ENCODE results near the gene GORASP2. TPM values are rescaled to one million over a fixed set of nuclear protein-coding genes. Genes with fewer than 3 reads are reported as not detected.

GORASP2 gene
- total RNA-seq, 1 experiment from 2014 or later = 67.3 TPM

DNA sequence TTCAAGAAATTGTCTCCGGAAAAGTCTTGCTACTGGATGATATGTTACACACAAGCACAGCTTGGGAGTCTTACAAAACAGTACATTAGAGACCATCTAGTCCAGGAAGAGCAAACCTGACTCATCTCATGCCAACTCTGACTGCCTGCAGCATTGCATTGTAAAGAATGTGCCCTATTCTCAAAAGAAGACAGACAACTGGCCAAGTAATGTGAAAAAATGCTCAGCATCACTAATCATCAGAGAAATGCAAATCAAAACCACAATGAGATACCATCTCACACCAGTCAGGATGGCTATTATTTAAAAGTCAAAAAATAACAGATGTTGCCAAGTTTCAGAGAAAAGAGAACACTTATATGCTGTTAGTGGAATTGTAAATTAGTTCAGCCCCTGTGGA lies 42.7 kb upstream of the GORASP2 start:
- ATAC-seq = peak; percentile 42
- Histone ChIP-seq H2AFZ (ENCODE audit: low read length) (no peak overlapping the region), H3K9me3 (ENCODE audit: low read length) (no peaks in the 10 kb centered on the region), H3K4me1 (ENCODE audit: insufficient read depth, low read length) (no peaks in the 10 kb centered on the region), H3F3A (ENCODE audit: low read length, unreplicated experiment) (no peaks in the 10 kb centered on the region), H3K9ac (ENCODE audit: low read length) (no peak overlapping the region), H3K27ac (ENCODE audit: low read length) (no peak overlapping the region), H3K4me2 (ENCODE audit: low read length) (no peak overlapping the region), H3K27me3 (ENCODE audit: low read length) (no peaks in the 10 kb centered on the region), H4K20me1 (ENCODE audit: low read length) (no peaks in the 10 kb centered on the region), H3K36me3 (ENCODE audit: low read depth, low read length) (no peaks in the 10 kb centered on the region), H3K9me2 (replicated peaks; ENCODE audit: low read length) (no peaks in the 10 kb centered on the region), H3K79me2 (ENCODE audit: low read length) (no peaks in the 10 kb centered on the region), H3K4me3 (ENCODE audit: low read length) (no peak overlapping the region)
- BruUV-seq (replicated peaks) = no TSS peak
- TF ChIP-seq EZH2phosphoT487 (IDR thresholded peaks at IDR 0.05; ENCODE audit: borderline replicate concordance, low read length) = no peak
- TF ChIP-seq EZH2 (IDR thresholded peaks at IDR 0.05; ENCODE audit: low read length, unreplicated experiment) = no peak
- peak; percentile 59 for DNase-seq
- ChIA-PET CTCF (no interaction called here), POLR2A (ENCODE audit: unreplicated experiment) (no interaction called here)
- intact Hi-C loops (cut with micrococcal nuclease) = no loop called here

DNA sequence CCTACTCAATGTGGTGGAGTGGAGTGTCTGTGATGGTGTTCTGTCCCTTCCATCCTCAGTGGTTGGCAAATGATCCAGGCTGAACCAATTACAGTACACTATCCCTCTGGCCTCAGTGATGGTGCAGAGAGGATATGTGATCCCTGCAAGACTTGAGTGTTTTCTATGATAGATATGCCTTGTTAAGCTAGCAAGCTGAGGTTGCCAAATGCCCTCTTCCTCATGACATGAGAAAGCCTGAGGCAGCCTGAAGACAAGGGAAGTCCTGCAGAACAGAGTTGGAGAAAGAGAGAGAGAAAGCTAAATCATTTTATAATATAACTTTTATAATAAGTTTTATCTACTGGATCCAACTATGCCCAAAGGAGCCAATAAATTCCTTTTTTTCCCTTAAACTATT lies 41.6 kb upstream of the GORASP2 start:
- H4K20me1 ChIP-seq (ENCODE audit: low read length) = no peaks in the 10 kb centered on the region
- DNase-seq = no peak
- no peaks in the 10 kb centered on the region for H3K9me2 ChIP-seq (replicated peaks; ENCODE audit: low read length)
- no peaks in the 10 kb centered on the region for H3K27me3 ChIP-seq (ENCODE audit: low read length)
- POLR2A ChIA-PET (ENCODE audit: unreplicated experiment) = no interaction called here
- no peak overlapping the region for H3K9ac ChIP-seq (ENCODE audit: low read length)
- CTCF ChIA-PET = no interaction called here
- no peak overlapping the region for H3K4me2 ChIP-seq (ENCODE audit: low read length)
- no peaks in the 10 kb centered on the region for H3K4me1 ChIP-seq (ENCODE audit: insufficient read depth, low read length)
- no peaks in the 10 kb centered on the region for H3K79me2 ChIP-seq (ENCODE audit: low read length)
- intact Hi-C loops (cut with micrococcal nuclease) = no loop called here
- H3F3A ChIP-seq (ENCODE audit: low read length, unreplicated experiment) = no peaks in the 10 kb centered on the region
- no peak overlapping the region for H2AFZ ChIP-seq (ENCODE audit: low read length)
- no peak for ATAC-seq
- no peaks in the 10 kb centered on the region for H3K9me3 ChIP-seq (ENCODE audit: low read length)
- no peak for TF ChIP-seq EZH2phosphoT487 (IDR thresholded peaks at IDR 0.05; ENCODE audit: borderline replicate concordance, low read length)
- TF ChIP-seq EZH2 (IDR thresholded peaks at IDR 0.05; ENCODE audit: low read length, unreplicated experiment) = no peak
- TF ChIP-seq, protein P1, sequence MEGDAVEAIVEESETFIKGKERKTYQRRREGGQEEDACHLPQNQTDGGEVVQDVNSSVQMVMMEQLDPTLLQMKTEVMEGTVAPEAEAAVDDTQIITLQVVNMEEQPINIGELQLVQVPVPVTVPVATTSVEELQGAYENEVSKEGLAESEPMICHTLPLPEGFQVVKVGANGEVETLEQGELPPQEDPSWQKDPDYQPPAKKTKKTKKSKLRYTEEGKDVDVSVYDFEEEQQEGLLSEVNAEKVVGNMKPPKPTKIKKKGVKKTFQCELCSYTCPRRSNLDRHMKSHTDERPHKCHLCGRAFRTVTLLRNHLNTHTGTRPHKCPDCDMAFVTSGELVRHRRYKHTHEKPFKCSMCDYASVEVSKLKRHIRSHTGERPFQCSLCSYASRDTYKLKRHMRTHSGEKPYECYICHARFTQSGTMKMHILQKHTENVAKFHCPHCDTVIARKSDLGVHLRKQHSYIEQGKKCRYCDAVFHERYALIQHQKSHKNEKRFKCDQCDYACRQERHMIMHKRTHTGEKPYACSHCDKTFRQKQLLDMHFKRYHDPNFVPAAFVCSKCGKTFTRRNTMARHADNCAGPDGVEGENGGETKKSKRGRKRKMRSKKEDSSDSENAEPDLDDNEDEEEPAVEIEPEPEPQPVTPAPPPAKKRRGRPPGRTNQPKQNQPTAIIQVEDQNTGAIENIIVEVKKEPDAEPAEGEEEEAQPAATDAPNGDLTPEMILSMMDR (conservative IDR thresholded peaks at IDR 0.05; ENCODE audit: low read depth, low read length) = no peak
- no peak overlapping the region for H3K27ac ChIP-seq (ENCODE audit: low read length)
- no peak overlapping the region for H3K4me3 ChIP-seq (ENCODE audit: low read length)
- no TSS peak for BruUV-seq (replicated peaks)
- H3K36me3 ChIP-seq (ENCODE audit: low read depth, low read length) = no peaks in the 10 kb centered on the region

DNA sequence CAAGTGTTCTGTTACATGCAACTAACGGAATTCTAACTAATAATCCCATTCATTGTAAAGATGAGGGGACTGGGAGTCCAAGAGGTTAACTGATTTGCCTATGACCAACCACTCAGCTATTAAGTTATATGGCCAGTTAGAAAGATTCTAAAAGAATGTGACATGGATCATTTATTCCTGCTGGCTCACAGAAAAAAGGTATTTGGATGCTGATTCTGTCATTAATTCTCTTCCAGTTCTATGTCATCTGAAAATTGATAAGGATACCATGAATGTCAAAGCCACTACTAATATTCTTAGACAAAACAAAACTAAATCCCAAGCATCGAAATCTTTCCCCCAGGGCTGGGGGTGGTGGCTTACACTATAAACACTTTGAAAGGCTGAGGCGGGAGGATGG lies 41.2 kb upstream of the GORASP2 start:
- H3F3A ChIP-seq (ENCODE audit: low read length, unreplicated experiment) = no peaks in the 10 kb centered on the region
- no peaks in the 10 kb centered on the region for H3K79me2 ChIP-seq (ENCODE audit: low read length)
- intact Hi-C loops (cut with micrococcal nuclease) = loop anchor here (2.0 kb wide), 1 partner anchor 19 kb away; no protein-coding TSS in a partner anchor
- H3K27ac ChIP-seq (ENCODE audit: low read length) = no peak overlapping the region
- no peaks in the 10 kb centered on the region for H3K9me2 ChIP-seq (replicated peaks; ENCODE audit: low read length)
- H3K36me3 ChIP-seq (ENCODE audit: low read depth, low read length) = no peaks in the 10 kb centered on the region
- ChIA-PET POLR2A (ENCODE audit: unreplicated experiment) (no interaction called here), CTCF (no interaction called here)
- ATAC-seq (no peak), DNase-seq (no peak)
- no peak overlapping the region for H3K4me3 ChIP-seq (ENCODE audit: low read length)
- no peaks in the 10 kb centered on the region for H4K20me1 ChIP-seq (ENCODE audit: low read length)
- TF ChIP-seq EZH2phosphoT487 (IDR thresholded peaks at IDR 0.05; ENCODE audit: borderline replicate concordance, low read length) (no peak), EZH2 (IDR thresholded peaks at IDR 0.05; ENCODE audit: low read length, unreplicated experiment) (no peak)
- TF ChIP-seq, protein P1 (conservative IDR thresholded peaks at IDR 0.05; ENCODE audit: low read depth, low read length) = no peak
- no TSS peak for BruUV-seq (replicated peaks)
- no peak overlapping the region for H2AFZ ChIP-seq (ENCODE audit: low read length)
- H3K4me2 ChIP-seq (ENCODE audit: low read length) = no peak overlapping the region
- H3K4me1 ChIP-seq (ENCODE audit: insufficient read depth, low read length) = no peaks in the 10 kb centered on the region
- no peaks in the 10 kb centered on the region for H3K27me3 ChIP-seq (ENCODE audit: low read length)
- no peaks in the 10 kb centered on the region for H3K9me3 ChIP-seq (ENCODE audit: low read length)
- no peak overlapping the region for H3K9ac ChIP-seq (ENCODE audit: low read length)

Measured in PC-3 (cell line).